HG02763 (cell line): ENCODE results near the gene FMNL3.
A peak's percentile ranks its signal among the peaks of the same experiment; 100 is the strongest.
"Not testable (repeated sequence)": the region's sequence is repeated elsewhere in the genome, so short reads cannot be mapped to it uniquely, and the experiment has no call there.

Source experiments
- ATAC-seq: cut with Tn5 transposase; IDR thresholded peaks from one replicate; pipeline ENCODE4 v1.9.1; 2021; ENCODE audit warnings: mild to moderate bottlenecking, moderate library complexity; ENCODE audit not compliant: unreplicated experiment

Gene FMNL3

GRCh38 chr12:49632986-49633702, 74.1 kb downstream of the FMNL3 start:
- no peak for ATAC-seq

DNA sequence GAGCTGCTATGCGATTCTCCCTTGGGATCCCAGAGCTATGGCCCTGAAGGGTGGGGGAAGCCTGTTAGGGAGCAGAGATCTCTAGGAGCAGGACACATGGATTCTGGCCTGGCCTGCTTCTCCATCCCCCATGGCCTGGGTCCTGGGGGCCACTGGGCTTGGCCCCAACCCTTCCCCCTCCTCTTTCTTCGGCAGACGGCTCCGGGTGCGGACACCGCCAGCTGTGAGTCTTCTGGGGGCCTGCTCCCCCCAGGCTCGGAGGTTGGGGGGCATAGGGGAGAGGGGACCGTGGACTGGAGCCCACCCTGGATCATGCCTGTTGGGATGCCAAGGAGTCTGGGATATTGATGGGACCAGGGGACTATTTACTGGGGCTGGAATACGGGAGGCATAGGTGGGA, 74.8 kb downstream of the FMNL3 start:
- ATAC-seq = no peak

DNA sequence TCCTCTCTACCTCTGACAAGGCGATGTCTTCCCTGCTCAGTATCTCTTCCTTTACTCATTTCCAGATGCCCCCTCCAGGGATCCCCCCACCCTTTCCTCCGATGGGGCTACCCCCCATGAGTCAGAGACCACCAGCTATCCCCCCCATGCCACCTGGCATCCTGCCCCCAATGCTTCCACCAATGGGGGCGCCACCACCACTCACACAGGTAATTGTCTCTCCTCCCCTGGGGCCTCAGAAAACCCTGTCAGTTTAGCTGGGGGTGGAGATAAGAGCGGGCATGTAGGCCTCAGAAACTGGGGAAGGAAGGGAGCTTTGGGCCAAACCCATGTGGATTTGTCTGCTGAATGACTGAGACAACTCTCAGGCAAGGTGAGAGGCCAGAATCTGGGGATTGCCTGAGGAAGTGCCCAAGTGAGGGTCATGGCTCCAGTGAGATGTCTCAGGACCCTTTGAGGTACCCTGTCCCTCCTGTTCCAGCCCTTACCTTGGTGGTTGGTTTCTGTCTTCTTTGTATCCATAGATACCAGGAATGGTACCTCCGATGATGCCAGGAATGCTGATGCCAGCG, 75.8 kb downstream of the FMNL3 start:
- ATAC-seq = no peak

DNA sequence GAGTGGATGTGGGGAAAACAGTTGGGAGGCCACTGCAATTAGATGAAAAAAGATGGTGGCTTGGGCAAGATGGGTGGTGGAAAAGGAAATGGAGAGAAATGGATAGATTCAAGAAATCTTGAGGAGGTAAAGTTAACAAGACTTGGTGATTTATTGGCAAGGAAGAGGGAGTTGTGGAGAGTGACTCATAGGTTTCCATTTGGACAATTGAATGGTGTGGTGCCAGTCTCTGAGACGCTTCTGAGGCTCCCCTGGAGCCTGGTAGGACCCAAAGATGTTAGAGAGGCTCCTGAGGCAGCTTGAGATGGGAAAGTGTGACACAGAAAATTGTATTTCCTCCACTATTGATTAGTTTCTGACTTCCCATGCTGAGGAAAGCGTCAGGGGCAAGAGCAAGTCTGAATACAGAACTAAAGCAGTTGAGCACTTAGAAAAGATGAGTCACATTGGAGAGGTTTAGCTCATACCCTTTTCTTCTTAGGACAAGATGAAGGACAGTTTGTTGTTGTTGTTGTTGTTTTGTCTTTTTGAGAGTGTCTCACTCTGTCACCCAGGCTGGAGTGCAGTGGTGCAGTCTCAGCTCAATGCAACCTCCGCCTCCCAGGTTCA, 79.3 kb downstream of the FMNL3 start:
- ATAC-seq = no peak

GRCh38 chr12:49626836-49627235, 80.4 kb downstream of the FMNL3 start:
- no peak for ATAC-seq

- ATAC-seq = no peak
These were observed 80.9 kb downstream of the FMNL3 start for GRCh38 chr12:49626169-49626835.

DNA sequence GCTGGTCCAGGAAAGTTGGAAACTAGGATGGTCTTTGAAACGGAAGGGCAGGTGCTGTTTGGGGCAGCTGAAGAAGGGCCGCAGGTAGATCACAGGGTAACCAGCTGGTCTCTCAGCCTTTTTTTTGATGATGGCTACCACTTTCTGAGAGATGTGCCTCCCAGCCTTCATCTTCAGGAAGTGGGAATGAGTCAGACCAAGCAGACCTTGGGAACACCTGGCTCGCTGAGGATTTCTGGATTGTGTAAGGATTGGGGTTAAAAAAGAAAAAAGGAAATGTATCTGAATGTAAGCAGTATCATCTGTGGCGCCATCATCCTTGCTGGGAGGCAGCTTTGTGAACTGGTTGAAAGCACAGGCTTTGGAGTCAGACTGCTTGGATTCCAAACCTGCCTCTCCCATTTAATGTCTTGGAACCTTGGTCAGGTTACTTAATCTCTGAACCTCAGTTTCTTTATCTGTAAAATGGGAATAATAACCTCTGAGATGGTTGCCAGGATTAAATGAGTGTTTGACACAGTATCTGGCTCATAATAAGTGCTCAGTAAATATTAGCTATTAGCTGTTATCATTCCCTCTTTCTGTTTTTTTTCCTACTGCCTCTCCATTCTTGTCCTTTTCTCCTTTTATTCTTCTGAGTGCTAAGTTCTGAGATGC, 82.2 kb downstream of the FMNL3 start:
- ATAC-seq = no peak

DNA sequence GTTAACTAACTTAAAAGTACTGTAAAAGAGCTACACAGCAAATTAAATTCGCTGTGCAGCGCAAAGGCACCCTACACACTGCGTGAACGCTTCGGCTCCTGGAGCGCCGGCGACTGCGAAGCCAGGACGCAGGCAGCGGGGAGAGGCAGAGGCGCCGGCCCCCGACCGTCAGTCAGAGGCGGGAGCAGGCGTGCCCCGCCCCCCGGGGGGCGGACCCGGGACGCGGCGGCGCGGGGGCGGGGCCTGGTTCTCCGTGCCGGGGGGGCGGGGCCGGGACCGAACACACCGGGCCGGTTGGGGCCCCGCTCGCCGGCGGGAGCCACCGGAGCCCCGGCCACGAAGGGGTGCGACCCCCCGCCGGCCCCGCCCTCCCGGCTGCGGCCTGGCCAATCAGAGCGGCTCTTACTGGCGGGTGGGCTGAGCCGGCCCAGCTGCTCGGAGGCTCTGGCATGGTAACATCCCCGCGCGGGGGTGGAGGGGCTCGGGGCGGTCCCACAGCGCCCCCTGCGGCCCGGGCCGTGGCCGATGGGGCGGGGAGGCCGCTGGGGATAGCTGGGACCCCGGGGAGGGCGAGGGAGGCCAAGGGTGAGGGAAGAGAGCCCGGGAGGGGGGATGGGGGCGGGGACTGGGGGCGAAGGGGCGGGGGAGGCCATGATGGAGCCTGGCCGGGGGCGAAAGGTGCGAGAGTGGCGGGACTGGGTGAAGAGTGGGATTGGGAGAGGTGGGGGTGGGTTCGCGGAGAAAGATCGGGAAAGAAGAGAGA, 83.9 kb downstream of the FMNL3 start, which contains the start of gene PRPF40B:
Gene PRPF40B, plus strand, starts transcription at position 420 of the 763 bp plus-strand sequence. Its CDS starts 30 bp downstream, at position 450.
- ATAC-seq = peak; percentile 71

- peak; percentile 10 for ATAC-seq
These were observed 84.6 kb downstream of the FMNL3 start for GRCh38 chr12:49622501-49623141.

DNA sequence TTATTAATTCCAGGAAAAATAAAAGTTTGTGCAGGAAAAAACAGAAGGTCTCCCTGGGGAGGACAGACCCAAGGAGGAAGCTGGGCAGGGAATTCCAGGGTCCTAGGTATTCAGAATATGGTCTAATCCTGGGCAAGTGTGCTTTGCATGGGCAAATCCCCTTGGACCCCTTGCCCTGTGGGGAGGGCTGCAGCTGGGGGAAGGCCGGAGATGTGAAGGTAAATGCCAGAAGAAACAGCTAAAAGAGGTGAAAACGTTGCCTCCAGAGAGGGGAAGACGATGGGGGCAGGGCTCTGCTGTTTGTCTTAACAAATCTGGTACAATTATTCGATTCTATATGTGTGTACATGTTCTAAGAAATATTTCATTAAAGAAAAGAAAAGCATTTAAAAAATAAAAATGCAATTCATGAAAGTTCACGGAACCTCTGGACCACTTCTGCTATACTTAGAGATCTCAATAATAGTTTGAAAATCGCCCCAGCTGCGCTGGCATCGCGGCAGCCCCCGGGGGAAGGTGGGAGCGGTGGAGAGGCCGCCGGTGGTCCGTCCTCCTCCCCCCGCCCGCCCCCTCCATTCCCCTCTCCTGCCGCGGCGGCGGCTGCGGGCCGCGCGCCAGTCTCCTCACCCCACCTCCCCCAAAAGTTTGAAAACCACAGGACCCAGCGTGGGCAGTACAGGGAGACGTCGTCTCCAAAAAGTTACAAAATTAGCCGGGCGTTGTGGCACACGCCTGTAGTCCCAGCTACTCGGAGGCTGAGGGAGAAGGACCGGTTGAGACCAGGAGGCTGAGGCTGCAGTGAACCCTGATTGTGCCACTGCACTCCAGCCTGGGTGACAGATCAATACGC, 85.3 kb downstream of the FMNL3 start:
- ATAC-seq = no peak

DNA sequence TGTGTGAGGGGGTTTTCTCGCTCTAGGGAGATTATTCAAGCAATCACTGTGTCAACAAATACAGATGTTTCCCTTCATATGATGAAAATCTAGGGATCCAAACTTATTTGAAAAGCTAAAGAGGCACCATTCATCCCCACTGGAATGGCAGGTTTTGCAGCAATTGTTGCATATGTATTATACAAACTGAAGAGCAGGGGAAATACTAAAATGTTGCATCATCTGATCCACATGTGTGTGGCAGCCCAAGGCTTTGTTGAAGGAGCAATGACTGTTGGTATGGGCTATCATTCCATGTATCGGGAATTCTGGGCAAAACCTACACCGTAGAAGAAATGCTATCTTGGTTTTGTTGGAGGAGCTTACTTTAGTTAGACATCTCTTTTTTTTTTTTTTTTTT, 87.9 kb downstream of the FMNL3 start:
- ATAC-seq = no peak

GRCh38 chr12:49618576-49618975, 88.6 kb downstream of the FMNL3 start:
- ATAC-seq = no peak

GRCh38 chr12:49616533-49617219, 90.5 kb downstream of the FMNL3 start:
- no peak for ATAC-seq

- no peak for ATAC-seq
These were observed 91.5 kb downstream of the FMNL3 start for GRCh38 chr12:49615725-49616124.

GRCh38 chr12:49612210-49612609, 95.0 kb downstream of the FMNL3 start:
- ATAC-seq = no peak

GRCh38 chr12:49610785-49611184, 96.4 kb downstream of the FMNL3 start:
- not testable (repeated sequence) for ATAC-seq

DNA sequence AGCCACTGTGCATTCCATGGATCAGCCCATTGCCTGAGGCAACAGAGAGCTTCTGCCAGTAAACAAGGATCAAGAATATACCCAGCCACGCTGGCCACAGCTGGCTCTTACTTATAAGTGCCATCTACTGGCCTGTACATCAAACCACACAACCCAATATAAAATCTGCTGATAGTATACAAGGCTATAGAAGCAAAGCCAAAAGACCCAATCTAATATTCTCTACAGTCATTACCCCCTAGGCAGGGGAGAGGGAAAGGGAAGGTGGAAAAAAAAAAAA, 97.4 kb downstream of the FMNL3 start:
- no peak for ATAC-seq

DNA sequence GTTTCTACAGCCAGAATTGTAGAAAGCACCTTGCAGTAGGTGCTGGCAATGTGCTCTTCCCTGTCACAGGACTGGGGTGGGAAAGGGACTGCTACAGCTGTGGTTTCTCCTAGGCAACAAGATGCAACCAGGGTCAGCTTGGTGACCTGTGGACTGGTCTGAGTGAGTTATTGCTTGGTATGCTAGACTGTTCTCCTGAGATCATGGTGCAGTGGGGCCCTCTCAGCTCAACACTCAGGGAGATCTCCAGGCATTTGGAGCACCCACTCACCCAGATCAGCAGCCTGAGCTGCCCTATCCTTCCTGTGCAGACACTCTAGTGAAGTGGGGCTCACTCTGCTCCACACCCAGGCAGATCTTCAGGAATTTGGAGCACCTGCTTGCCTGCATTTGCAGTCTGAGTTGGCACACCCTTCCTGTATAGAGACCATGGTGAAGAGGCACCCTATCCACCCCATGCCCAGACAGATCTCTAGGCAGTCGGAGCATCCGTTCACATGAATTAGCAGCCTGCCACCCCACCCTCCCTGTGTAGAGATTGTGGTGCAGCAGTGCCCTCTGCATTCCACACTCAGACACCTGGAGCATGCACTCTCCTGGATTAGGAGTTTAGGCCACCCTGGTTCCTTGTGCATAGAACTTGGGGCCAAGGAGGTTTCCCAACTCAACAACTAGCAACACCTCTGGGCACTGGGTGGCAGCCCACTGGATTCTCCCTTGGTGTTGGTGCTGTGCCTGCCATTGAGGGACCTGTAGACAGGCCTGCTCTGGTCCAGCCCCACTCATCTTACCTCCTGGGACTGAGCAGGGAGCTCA, 97.9 kb downstream of the FMNL3 start:
- no peak for ATAC-seq
